WTC11 (cell line): ENCODE data around the gene MAPKAPK3. TPM values are rescaled to one million over a fixed set of nuclear protein-coding genes. Genes with fewer than 3 reads are reported as not detected.

ENCODE experiments used
- ATF1 ChIP-seq: sonication (generic); formaldehyde crosslinking; IDR thresholded peaks from 2 replicates; pipeline ENCODE4 v1.8.1; 2023; ENCODE audit warnings: mild to moderate bottlenecking, moderate library complexity, missing genetic modification reagents
- CREM ChIP-seq: sonication (generic); formaldehyde crosslinking; IDR thresholded peaks from 2 replicates; pipeline ENCODE4 v1.8.1; 2022; ENCODE audit warnings: mild to moderate bottlenecking, missing genetic modification reagents, moderate library complexity
- CTCF ChIP-seq: fragments of 200-600 bp; IDR thresholded peaks from 2 replicates; pipeline ENCODE4 v1.8.0; 2022; ENCODE audit warnings: antibody characterized with exemption
- ETV6 ChIP-seq: sonication (generic); formaldehyde crosslinking; IDR thresholded peaks from 2 replicates; pipeline ENCODE4 v1.8.1; 2022; ENCODE audit warnings: mild to moderate bottlenecking, missing genetic modification reagents
- FOXK1 ChIP-seq: sonication (generic); formaldehyde crosslinking; IDR thresholded peaks from 2 replicates; pipeline ENCODE4 v1.8.0; 2022; ENCODE audit warnings: mild to moderate bottlenecking, moderate library complexity, missing genetic modification reagents
- FOXP1 ChIP-seq: sonication (generic); formaldehyde crosslinking; IDR thresholded peaks from 2 replicates; pipeline ENCODE4 v1.8.0; 2022; ENCODE audit warnings: missing genetic modification reagents, mild to moderate bottlenecking, moderate library complexity, borderline replicate concordance
- GRHL2 ChIP-seq: fragments of 250-450 bp; sonication (Bioruptor Pico); IDR thresholded peaks from 2 replicates; pipeline ENCODE4 v1.8.0; 2022; ENCODE audit warnings: mild to moderate bottlenecking, moderate library complexity; ENCODE audit not compliant: insufficient replicate concordance, severe bottlenecking
- GTF2I ChIP-seq: fragments of 250-450 bp; sonication (Bioruptor Pico); conservative IDR thresholded peaks from 2 replicates; pipeline ENCODE4 v1.4.0; 2021; ENCODE audit warnings: mild to moderate bottlenecking
- IRF1 ChIP-seq: sonication (generic); formaldehyde crosslinking; IDR thresholded peaks from 2 replicates; pipeline ENCODE4 v1.8.0; 2023; ENCODE audit warnings: missing genetic modification reagents
- MXD4 ChIP-seq: fragments of 250-450 bp; sonication (Bioruptor Pico); IDR thresholded peaks from 2 replicates; pipeline ENCODE4 v1.8.0; 2021; ENCODE audit warnings: mild to moderate bottlenecking, moderate library complexity, borderline replicate concordance
- NFYB ChIP-seq: sonication (generic); formaldehyde crosslinking; conservative IDR thresholded peaks from 2 replicates; pipeline ENCODE4 v1.8.0; 2022; ENCODE audit warnings: low read depth, missing genetic modification reagents
- NR2C2 ChIP-seq: sonication (generic); formaldehyde crosslinking; IDR thresholded peaks from 2 replicates; pipeline ENCODE4 v1.8.0; 2022; ENCODE audit warnings: mild to moderate bottlenecking, missing genetic modification reagents
- PRRX2 ChIP-seq: fragments of 250-450 bp; sonication (Bioruptor Pico); IDR thresholded peaks from 2 replicates; pipeline ENCODE4 v1.8.0; 2021; ENCODE audit warnings: mild to moderate bottlenecking
- RORB ChIP-seq: fragments of 250-450 bp; sonication (Bioruptor Pico); IDR thresholded peaks from 2 replicates; pipeline ENCODE4 v1.9.0; 2021; ENCODE audit warnings: mild to moderate bottlenecking
- SP1 ChIP-seq: sonication (generic); formaldehyde crosslinking; conservative IDR thresholded peaks from 2 replicates; pipeline ENCODE4 v1.8.1; 2022; ENCODE audit warnings: missing genetic modification reagents
- STAT6 ChIP-seq: sonication (generic); formaldehyde crosslinking; conservative IDR thresholded peaks from 2 replicates; pipeline ENCODE4 v1.8.1; 2023; ENCODE audit warnings: mild to moderate bottlenecking, low read depth, missing genetic modification reagents, moderate library complexity
- TCF7 ChIP-seq: sonication (generic); formaldehyde crosslinking; IDR thresholded peaks from 2 replicates; pipeline ENCODE4 v1.8.0; 2022; ENCODE audit warnings: mild to moderate bottlenecking, low read depth, missing genetic modification reagents, moderate library complexity
- TP53 ChIP-seq: sonication (generic); formaldehyde crosslinking; IDR thresholded peaks from 2 replicates; pipeline ENCODE4 v1.8.1; 2023; ENCODE audit warnings: mild to moderate bottlenecking, missing genetic modification reagents
- ZBTB21 ChIP-seq: sonication (generic); formaldehyde crosslinking; IDR thresholded peaks from 2 replicates; pipeline ENCODE4 v1.8.1; 2023; ENCODE audit warnings: mild to moderate bottlenecking, missing genetic modification reagents, borderline replicate concordance
- ZBTB43 ChIP-seq: sonication (generic); formaldehyde crosslinking; IDR thresholded peaks from 2 replicates; pipeline ENCODE4 v1.8.1; 2023; ENCODE audit warnings: mild to moderate bottlenecking, missing genetic modification reagents
- ZMAT4 ChIP-seq: fragments of 250-450 bp; sonication (Bioruptor Pico); IDR thresholded peaks from 2 replicates; pipeline ENCODE4 v1.9.0; 2021; ENCODE audit warnings: mild to moderate bottlenecking
- ZNF121 ChIP-seq: sonication (generic); formaldehyde crosslinking; IDR thresholded peaks from 2 replicates; pipeline ENCODE4 v1.8.0; 2023; ENCODE audit warnings: missing genetic modification reagents
- ZNF138 ChIP-seq: sonication (generic); formaldehyde crosslinking; conservative IDR thresholded peaks from 2 replicates; pipeline ENCODE4 v1.8.1; 2022; ENCODE audit warnings: mild to moderate bottlenecking, moderate library complexity, missing genetic modification reagents
- ZNF317 ChIP-seq: sonication (generic); formaldehyde crosslinking; IDR thresholded peaks from 2 replicates; pipeline ENCODE4 v1.8.1; 2023; ENCODE audit warnings: low read depth, mild to moderate bottlenecking, moderate library complexity, missing genetic modification reagents, borderline replicate concordance
- ZNF416 ChIP-seq: fragments of 250-450 bp; sonication (Bioruptor Pico); IDR thresholded peaks from 2 replicates; pipeline ENCODE4 v1.9.0; 2021; ENCODE audit warnings: mild to moderate bottlenecking, inconsistent platforms
- ZNF425 ChIP-seq: fragments of 250-450 bp; sonication (Bioruptor Pico); conservative IDR thresholded peaks from 2 replicates; pipeline ENCODE4 v1.9.0; 2021; ENCODE audit warnings: mild to moderate bottlenecking
- total RNA-seq: library from RNA; stranded (reverse); gene quantifications from 3 replicates; pipeline ENCODE4 v1.2.3, GENCODE V29; 2021

MAPKAPK3 gene
- total RNA-seq, 1 experiment from 2014 or later: 60.2 TPM

- TF ChIP-seq SP1 (no peak; the same call in 1 of the 2 replicates), ZNF121 (CRISPR knock-in tag) (no peak), STAT6 (CRISPR knock-in tag) (no peak), ZBTB43 (CRISPR knock-in tag) (no peak), NR2C2 (no peak), PRRX2 (CRISPR knock-in tag) (no peak), ZNF416 (CRISPR knock-in tag) (no peak), IRF1 (CRISPR knock-in tag) (no peak), CTCF (no peak), CREM (CRISPR knock-in tag) (0 out of 2 replicates have a peak, but pooled peaks have one; percentile 11), ZBTB21 (no peak), ZNF317 (CRISPR knock-in tag) (no peak), GTF2I (CRISPR knock-in tag) (no peak), ETV6 (no peak), ZNF425 (CRISPR knock-in tag) (no peak), MXD4 (CRISPR knock-in tag) (no peak), RORB (CRISPR knock-in tag) (no peak), GRHL2 (CRISPR knock-in tag) (no peak), FOXP1 (peak; percentile 22; the same call in 1 of the 2 replicates), TCF7 (CRISPR knock-in tag) (peak; percentile 23; the same call in 1 of the 2 replicates), ZNF138 (CRISPR knock-in tag) (no peak), ATF1 (CRISPR knock-in tag) (no peak), ZMAT4 (CRISPR knock-in tag) (no peak), TP53 (CRISPR knock-in tag) (no peak), NFYB (0 out of 2 replicates have a peak, but pooled peaks have one; percentile 5), FOXK1 (CRISPR knock-in tag) (no peak)
Observed at GRCh38 chr3:50674349-50675178, 57.6 kb downstream of the MAPKAPK3 start, which contains the start of gene DOCK3 (continued).
